Astrocyte (in vitro differentiated cells and primary cell): ENCODE results near the gene KLHDC8A. TPM values are rescaled to one million over a fixed set of nuclear protein-coding genes. Genes with fewer than 3 reads are reported as not detected.

Source experiments
- DNase-seq: peaks from one replicate; pipeline ENCODE4 v3.0.0-alpha.2; 2010; ENCODE audit warnings: low read depth
- FAIRE-seq: peaks from 2 replicates; lab custom pipeline; 2011; peaks lifted over from hg19 to GRCh38; lab: Jason Lieb, UNC
- H2AFZ ChIP-seq: 2 replicates; pipeline ENCODE4 v1.6.0; 2012; ENCODE audit warnings: low read depth, low read length, inconsistent platforms
- H3K27ac ChIP-seq: 2 replicates; pipeline ENCODE4 v1.5.1; 2011; ENCODE audit warnings: low read depth, low read length, inconsistent platforms
- H3K27me3 ChIP-seq: 2 replicates; pipeline ENCODE4 v1.6.0; 2011; ENCODE audit warnings: low read length, inconsistent platforms; ENCODE audit not compliant: insufficient read depth
- H3K36me3 ChIP-seq: 2 replicates; pipeline ENCODE4 v1.5.1; 2011; ENCODE audit warnings: low read length, inconsistent platforms; ENCODE audit not compliant: insufficient read depth
- H3K4me1 ChIP-seq: 2 replicates; pipeline ENCODE4 v1.5.1; 2011; ENCODE audit warnings: low read length, inconsistent platforms; ENCODE audit not compliant: insufficient read depth
- H3K4me2 ChIP-seq: 2 replicates; pipeline ENCODE4 v1.6.0; 2012; ENCODE audit warnings: low read length, inconsistent platforms
- H3K4me3 ChIP-seq: 2 replicates; pipeline ENCODE4 v1.5.1; 2011; ENCODE audit warnings: low read depth, mild to moderate bottlenecking, low read length, inconsistent platforms; ENCODE audit not compliant: insufficient read depth
- H3K79me2 ChIP-seq: 2 replicates; pipeline ENCODE4 v1.6.0; 2012; ENCODE audit warnings: mild to moderate bottlenecking, low read length, inconsistent platforms; ENCODE audit not compliant: insufficient read depth
- H3K9ac ChIP-seq: 2 replicates; pipeline ENCODE4 v1.6.0; 2012; ENCODE audit warnings: mild to moderate bottlenecking, low read length, inconsistent platforms
- H3K9me3 ChIP-seq: 2 replicates; pipeline ENCODE4 v1.5.1; 2012; ENCODE audit warnings: low read depth, mild to moderate bottlenecking, low read length, inconsistent platforms; ENCODE audit not compliant: insufficient read depth
- H4K20me1 ChIP-seq: 2 replicates; pipeline ENCODE4 v1.6.0; 2012; ENCODE audit warnings: low read length, inconsistent platforms; ENCODE audit not compliant: insufficient read depth
- H3K27ac Mint-ChIP-seq: one replicate; pipeline ENCODE4 v1.8.0; 2021; ENCODE audit warnings: mild to moderate bottlenecking, mixed read lengths; ENCODE audit not compliant: unreplicated experiment
- H3K27me3 Mint-ChIP-seq: one replicate; pipeline ENCODE4 v1.8.0; 2021; ENCODE audit warnings: low read depth, mixed read lengths; ENCODE audit not compliant: unreplicated experiment
- H3K36me3 Mint-ChIP-seq: one replicate; pipeline ENCODE4 v1.8.0; 2021; ENCODE audit warnings: low read depth, mixed read lengths; ENCODE audit not compliant: unreplicated experiment
- H3K4me1 Mint-ChIP-seq: one replicate; pipeline ENCODE4 v1.8.0; 2021; ENCODE audit warnings: low read depth, mixed read lengths; ENCODE audit not compliant: unreplicated experiment
- H3K4me3 Mint-ChIP-seq: one replicate; pipeline ENCODE4 v1.8.0; 2021; ENCODE audit warnings: mild to moderate bottlenecking, moderate library complexity, mixed read lengths; ENCODE audit not compliant: unreplicated experiment
- H3K9me3 Mint-ChIP-seq: one replicate; pipeline ENCODE4 v1.8.0; 2021; ENCODE audit warnings: mild to moderate bottlenecking, mixed read lengths; ENCODE audit not compliant: unreplicated experiment
- EZH2 ChIP-seq: IDR thresholded peaks from 2 replicates; pipeline ENCODE4 v1.6.1; 2012; ENCODE audit warnings: mild to moderate bottlenecking, low read length, inconsistent platforms; ENCODE audit not compliant: insufficient read depth
- total RNA-seq: library from RNA; stranded (reverse); gene quantifications from 2 replicates; pipeline ENCODE4 v1.2.1, GENCODE V29; 2021
- TF ChIP-seq, protein P1 (sequence below): IDR thresholded peaks from 2 replicates; pipeline ENCODE4 v1.5.1; 2011; ENCODE audit warnings: low read depth, mild to moderate bottlenecking, inconsistent platforms, low read length, moderate library complexity; ENCODE audit not compliant: insufficient read depth

Gene KLHDC8A
- total RNA-seq, 1 donor from 2014 or later = 0.39 TPM

DNA sequence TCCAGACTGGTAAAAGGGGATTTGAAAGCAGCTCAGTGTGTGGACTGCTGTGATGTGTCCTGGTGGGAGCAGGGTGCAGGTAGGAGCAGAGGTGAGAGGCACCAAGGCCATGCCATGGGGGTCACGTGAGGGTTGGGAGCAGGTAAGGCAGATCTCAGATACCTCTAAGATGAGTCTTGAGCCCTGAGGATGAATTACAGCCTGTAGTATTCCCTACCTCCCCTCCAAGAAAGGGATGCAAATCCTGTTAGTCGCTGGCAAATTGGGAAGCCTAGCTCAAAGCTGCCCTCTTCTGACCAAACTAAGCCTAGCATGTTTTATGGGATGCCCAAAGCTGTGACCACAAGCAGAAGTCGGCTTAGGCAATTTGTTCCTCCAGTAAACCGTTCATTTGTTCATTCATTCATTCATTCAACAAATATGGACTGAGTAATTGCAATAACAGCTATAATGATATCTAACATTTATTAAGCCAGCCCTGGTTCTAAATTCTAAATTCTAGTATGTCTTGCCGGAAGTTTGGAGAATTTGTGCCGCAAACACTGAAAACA is 31.3 kb downstream of the KLHDC8A start:
- peaks cover 13% of the 10 kb centered on the region for H3K27me3 Mint-ChIP-seq
- H3K4me3 Mint-ChIP-seq = no peak overlapping the region
- peaks cover 16% of the 10 kb centered on the region for H3K4me1 Mint-ChIP-seq
- Histone ChIP-seq H3K9me3 (no peaks in the 10 kb centered on the region), H3K36me3 (no peaks in the 10 kb centered on the region), H3K27ac (peak overlapping the region; percentile 61), H3K4me2 (peak overlapping the region; percentile 56), H4K20me1 (peaks cover 11% of the 10 kb centered on the region), H2AFZ (no peak overlapping the region), H3K4me3 (no peak overlapping the region), H3K79me2 (peaks cover 13% of the 10 kb centered on the region), H3K9ac (peak overlapping the region; percentile 75), H3K27me3 (peaks cover 8% of the 10 kb centered on the region), H3K4me1 (peaks cover 11% of the 10 kb centered on the region)
- TF ChIP-seq, protein P1, sequence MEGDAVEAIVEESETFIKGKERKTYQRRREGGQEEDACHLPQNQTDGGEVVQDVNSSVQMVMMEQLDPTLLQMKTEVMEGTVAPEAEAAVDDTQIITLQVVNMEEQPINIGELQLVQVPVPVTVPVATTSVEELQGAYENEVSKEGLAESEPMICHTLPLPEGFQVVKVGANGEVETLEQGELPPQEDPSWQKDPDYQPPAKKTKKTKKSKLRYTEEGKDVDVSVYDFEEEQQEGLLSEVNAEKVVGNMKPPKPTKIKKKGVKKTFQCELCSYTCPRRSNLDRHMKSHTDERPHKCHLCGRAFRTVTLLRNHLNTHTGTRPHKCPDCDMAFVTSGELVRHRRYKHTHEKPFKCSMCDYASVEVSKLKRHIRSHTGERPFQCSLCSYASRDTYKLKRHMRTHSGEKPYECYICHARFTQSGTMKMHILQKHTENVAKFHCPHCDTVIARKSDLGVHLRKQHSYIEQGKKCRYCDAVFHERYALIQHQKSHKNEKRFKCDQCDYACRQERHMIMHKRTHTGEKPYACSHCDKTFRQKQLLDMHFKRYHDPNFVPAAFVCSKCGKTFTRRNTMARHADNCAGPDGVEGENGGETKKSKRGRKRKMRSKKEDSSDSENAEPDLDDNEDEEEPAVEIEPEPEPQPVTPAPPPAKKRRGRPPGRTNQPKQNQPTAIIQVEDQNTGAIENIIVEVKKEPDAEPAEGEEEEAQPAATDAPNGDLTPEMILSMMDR = peak; percentile 69
- no peak for TF ChIP-seq EZH2
- FAIRE-seq (peak; percentile 45), DNase-seq (peak; percentile 45)
- peaks cover 2% of the 10 kb centered on the region for H3K36me3 Mint-ChIP-seq
- H3K9me3 Mint-ChIP-seq = peaks cover 6% of the 10 kb centered on the region
- peak overlapping the region; percentile 92 for H3K27ac Mint-ChIP-seq

DNA sequence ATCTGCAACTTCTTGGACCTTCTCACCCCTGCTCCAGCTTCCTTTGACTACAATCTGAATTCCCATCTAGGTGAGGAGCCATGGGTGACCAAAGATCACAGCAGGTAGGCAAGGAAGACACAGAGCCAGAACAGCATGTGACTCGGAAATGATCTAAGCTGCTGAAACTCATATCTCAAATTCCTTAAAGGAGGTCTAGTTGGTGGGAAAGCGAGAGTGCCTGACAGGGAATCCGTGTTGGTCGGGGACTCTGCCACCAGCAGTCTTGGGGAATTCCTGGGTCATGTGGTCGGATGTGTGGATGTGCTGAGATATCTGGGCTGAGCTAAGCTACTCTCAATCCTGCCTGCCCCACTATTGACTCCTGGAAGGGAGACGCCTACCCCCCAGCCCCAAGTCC is 31.9 kb downstream of the KLHDC8A start:
- Histone ChIP-seq H3K36me3 (no peaks in the 10 kb centered on the region), H3K4me3 (no peak overlapping the region), H3K79me2 (peaks cover 18% of the 10 kb centered on the region), H3K4me1 (peaks cover 15% of the 10 kb centered on the region), H3K9ac (peak overlapping the region; percentile 75), H4K20me1 (peaks cover 14% of the 10 kb centered on the region), H2AFZ (no peak overlapping the region), H3K27me3 (peaks cover 3% of the 10 kb centered on the region), H3K27ac (peak overlapping the region; percentile 61), H3K4me2 (peak overlapping the region; percentile 56), H3K9me3 (no peaks in the 10 kb centered on the region)
- Mint-ChIP-seq H3K36me3 (peaks cover 7% of the 10 kb centered on the region), H3K9me3 (peaks cover 7% of the 10 kb centered on the region), H3K4me3 (no peak overlapping the region), H3K4me1 (peaks cover 16% of the 10 kb centered on the region), H3K27ac (peak overlapping the region; percentile 92), H3K27me3 (peaks cover 9% of the 10 kb centered on the region)
- no peak for FAIRE-seq
- no peak for TF ChIP-seq EZH2
- TF ChIP-seq, protein P1 = no peak
- peak; percentile 51 for DNase-seq

DNA sequence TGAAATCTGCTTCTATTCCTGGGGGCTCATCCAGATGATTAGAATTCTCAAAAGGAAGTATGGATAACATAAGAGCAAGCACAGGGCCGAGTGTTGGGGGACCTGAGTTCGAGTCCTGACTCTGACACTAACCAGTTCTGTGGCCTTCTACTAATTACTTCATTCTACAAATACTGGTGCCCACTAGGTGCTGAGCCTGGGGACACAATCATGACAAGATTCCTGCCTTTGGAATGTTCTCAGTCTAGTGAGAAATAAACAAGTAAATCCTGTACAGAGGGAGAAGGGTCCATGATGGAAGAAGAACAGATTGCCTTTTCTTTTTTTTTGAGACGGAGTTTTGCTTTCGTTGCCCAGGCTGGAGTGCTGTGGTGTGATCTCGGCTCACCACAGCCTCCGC is 32.9 kb downstream of the KLHDC8A start:
- H3K9me3 Mint-ChIP-seq = peaks cover 7% of the 10 kb centered on the region
- Histone ChIP-seq H3K4me1 (peaks cover 25% of the 10 kb centered on the region), H2AFZ (no peak overlapping the region), H4K20me1 (peaks cover 24% of the 10 kb centered on the region), H3K9ac (no peak overlapping the region), H3K4me3 (no peak overlapping the region), H3K36me3 (no peaks in the 10 kb centered on the region), H3K79me2 (peaks cover 28% of the 10 kb centered on the region), H3K27ac (no peak overlapping the region), H3K4me2 (no peak overlapping the region), H3K9me3 (no peaks in the 10 kb centered on the region), H3K27me3 (peaks cover 2% of the 10 kb centered on the region)
- FAIRE-seq (no peak), DNase-seq (no peak)
- H3K4me3 Mint-ChIP-seq = no peak overlapping the region
- H3K27ac Mint-ChIP-seq = no peak overlapping the region
- peaks cover 10% of the 10 kb centered on the region for H3K36me3 Mint-ChIP-seq
- H3K27me3 Mint-ChIP-seq = peaks cover 3% of the 10 kb centered on the region
- TF ChIP-seq EZH2 = no peak
- TF ChIP-seq, protein P1 = no peak
- peaks cover 19% of the 10 kb centered on the region for H3K4me1 Mint-ChIP-seq
